ENCODE measurements around the gene ZNF587B.
"Not testable (repeated sequence)": the region's sequence is repeated elsewhere in the genome, so short reads cannot be mapped to it uniquely, and the experiment has no call there.

ZNF587B gene

GRCh38 chr19:57872450-57872849 is 42.4 kb downstream of the ZNF587B start:
- no peak for DNase-seq (ENCODE audit: low spot score)

- DNase-seq (ENCODE audit: low spot score), result not testable (repeated sequence)
Observed at GRCh38 chr19:57873883-57874799, 44.0 kb downstream of the ZNF587B start.

GRCh38 chr19:57886046-57886445 is 55.9 kb downstream of the ZNF587B start:
- no peak for DNase-seq (ENCODE audit: low spot score)

- DNase-seq (ENCODE audit: low spot score), result no peak
Observed at GRCh38 chr19:57887195-57887941, 57.3 kb downstream of the ZNF587B start.

GRCh38 chr19:57888107-57888559 is 58.0 kb downstream of the ZNF587B start:
- DNase-seq (ENCODE audit: low spot score), result no peak

- peak; percentile 81 for DNase-seq (ENCODE audit: low spot score)
Observed at GRCh38 chr19:57888560-57889231, 58.6 kb downstream of the ZNF587B start, which contains the start of gene ZNF814. ZNF814 (minus strand) TSS chr19:57889037; CDS start chr19:57888802, 235 bp downstream.

GRCh38 chr19:57890706-57891105 is 60.6 kb downstream of the ZNF587B start:
- not testable (repeated sequence) for DNase-seq (ENCODE audit: low spot score)

Measured in hematopoietic multipotent progenitor cell treated with erythropoietin and hydrocortisone succinate and interleukin-3 and kit ligand, for 15 days (in vitro differentiated cells).